Kidney capillary endothelial cell (primary cell): Measurements from ENCODE around the gene VEGFB.

Source experiments
- DNase-seq: peaks from one replicate; pipeline ENCODE4 v3.0.0-alpha.2; 2018; ENCODE audit warnings: low spot score

The VEGFB gene

GRCh38 chr11:64233913-64234586 lies at the start of gene VEGFB:
Gene VEGFB (plus strand): TSS chr11:64234584. CDS start chr11:64234834, 250 bp downstream.
- DNase-seq = no peak

- DNase-seq = peak; percentile 72
Observed at GRCh38 chr11:64185175-64185692, 49.1 kb upstream of the VEGFB start.

GRCh38 chr11:64185693-64186491 lies 48.5 kb upstream of the VEGFB start, which contains the start of gene STIP1:
Gene STIP1 (plus strand): TSS chr11:64186171. CDS start chr11:64186262, 91 bp downstream.
- DNase-seq = peak; percentile 100

- DNase-seq = no peak
Observed at GRCh38 chr11:64186492-64187165, 47.8 kb upstream of the VEGFB start.

GRCh38 chr11:64192434-64192833 lies 42.0 kb upstream of the VEGFB start:
- no peak for DNase-seq

- DNase-seq = no peak
Observed at GRCh38 chr11:64196626-64197025, 37.8 kb upstream of the VEGFB start.

- DNase-seq = no peak
Observed at GRCh38 chr11:64198511-64198910, 35.9 kb upstream of the VEGFB start.

- DNase-seq = no peak
Observed at GRCh38 chr11:64201543-64201942, 32.8 kb upstream of the VEGFB start.

GRCh38 chr11:64202992-64203391 lies 31.4 kb upstream of the VEGFB start:
- no peak for DNase-seq

- no peak for DNase-seq
Observed at GRCh38 chr11:64203421-64204079, 30.8 kb upstream of the VEGFB start.

GRCh38 chr11:64204080-64204440 lies 30.3 kb upstream of the VEGFB start:
- no peak for DNase-seq

GRCh38 chr11:64204464-64204989 lies 29.9 kb upstream of the VEGFB start:
- peak; percentile 86 for DNase-seq

- DNase-seq = no peak
Observed at GRCh38 chr11:64206457-64207255, 27.7 kb upstream of the VEGFB start, which contains the start of gene FERMT3. Gene FERMT3 (plus strand): TSS chr11:64206721. CDS start chr11:64207365, 644 bp downstream.

- DNase-seq = peak; percentile 93
Observed at GRCh38 chr11:64207256-64208085, 26.9 kb upstream of the VEGFB start.

- DNase-seq = no peak
Observed at GRCh38 chr11:64208086-64208795, 26.1 kb upstream of the VEGFB start.

- no peak for DNase-seq
Observed at GRCh38 chr11:64208796-64209562, 25.4 kb upstream of the VEGFB start.

- DNase-seq = no peak
Observed at GRCh38 chr11:64209563-64209843, 24.9 kb upstream of the VEGFB start.

- DNase-seq = no peak
Observed at GRCh38 chr11:64210301-64211020, 23.9 kb upstream of the VEGFB start.
